ENCODE measurements around the gene MUC2.

- TF ChIP-seq CTCF (conservative IDR thresholded peaks at IDR 0.05; ENCODE audit: low read depth, low read length): no peak
- no peak for TF ChIP-seq FOS (IDR thresholded peaks at IDR 0.05; ENCODE audit: low read depth, low read length)
- TF ChIP-seq RFX5 (IDR thresholded peaks at IDR 0.05; ENCODE audit: low read depth, low read length): no peak
- TF ChIP-seq CHD1 (IDR thresholded peaks at IDR 0.05; ENCODE audit: low read depth, low read length): no peak
- TF ChIP-seq POLR2A (IDR thresholded peaks at IDR 0.05; ENCODE audit: low read depth, low read length): no peak
- no peak for TF ChIP-seq RCOR1 (IDR thresholded peaks at IDR 0.05; ENCODE audit: insufficient replicate concordance, low read length)
- TF ChIP-seq MAFK (IDR thresholded peaks at IDR 0.05; ENCODE audit: low read depth, low read length): no peak
- TF ChIP-seq MXI1 (IDR thresholded peaks at IDR 0.05; ENCODE audit: borderline replicate concordance, low read depth, low read length): no peak
- TF ChIP-seq RAD21 (IDR thresholded peaks at IDR 0.05; ENCODE audit: low read length): no peak
- no peak for TF ChIP-seq ELK1 (IDR thresholded peaks at IDR 0.05; ENCODE audit: borderline replicate concordance, low read depth, low read length)
Measured at GRCh38 chr11:1042626-1043562, 31.8 kb upstream of the MUC2 start.

All from IMR-90 (cell line).